A673 (cell line): ENCODE data around the gene FBLN1.

ENCODE experiments used
- CTCF ChIP-seq: fragments of 300-800, 200-600 bp; sonication (generic); conservative IDR thresholded peaks from 2 replicates; pipeline ENCODE4 v1.5.1; 2017; ENCODE audit warnings: low read depth, mild to moderate bottlenecking, antibody characterized with exemption, low read length, moderate library complexity, mixed read lengths
- EZH2 ChIP-seq: fragments of 200-600 bp; sonication (generic); IDR thresholded peaks from 2 replicates; pipeline ENCODE4 v1.6.1; 2017; ENCODE audit warnings: borderline replicate concordance, low read depth, mild to moderate bottlenecking, mixed read lengths, antibody characterized with exemption, low read length; ENCODE audit not compliant: poor library complexity, severe bottlenecking

GRCh38 chr22:45548991-45549761, 46.5 kb downstream of the FBLN1 start:
- TF ChIP-seq EZH2 (no peak), CTCF (peak; percentile 52)
